GM18861 (cell line): ENCODE measurements around the gene LRP1B.

Experiments used
- ATAC-seq: cut with Tn5 transposase; IDR thresholded peaks from one replicate; pipeline ENCODE4 v1.9.1; 2021; ENCODE audit not compliant: unreplicated experiment

LRP1B gene

GRCh38 chr2:140596447-140596846 is 1534.4 kb downstream of the LRP1B start:
- peak; percentile 96 for ATAC-seq

GRCh38 chr2:140595107-140595506 is 1535.7 kb downstream of the LRP1B start:
- no peak for ATAC-seq

GRCh38 chr2:140593132-140593531 is 1537.7 kb downstream of the LRP1B start:
- ATAC-seq = no peak

- no peak for ATAC-seq
Measured at GRCh38 chr2:140589696-140590095, 1541.1 kb downstream of the LRP1B start.

- ATAC-seq = no peak
Measured at GRCh38 chr2:140589273-140589672, 1541.5 kb downstream of the LRP1B start.

- ATAC-seq = peak; percentile 94
Measured at GRCh38 chr2:140586379-140586778, 1544.4 kb downstream of the LRP1B start.

GRCh38 chr2:140585016-140585415 is 1545.8 kb downstream of the LRP1B start:
- no peak for ATAC-seq

- ATAC-seq = no peak
Measured at GRCh38 chr2:140584471-140584870, 1546.3 kb downstream of the LRP1B start.

- ATAC-seq = no peak
Measured at GRCh38 chr2:140580532-140581151, 1550.2 kb downstream of the LRP1B start.

GRCh38 chr2:140577453-140577852 is 1553.4 kb downstream of the LRP1B start:
- no peak for ATAC-seq

- no peak for ATAC-seq
Measured at GRCh38 chr2:140567734-140568133, 1563.1 kb downstream of the LRP1B start.

- no peak for ATAC-seq
Measured at GRCh38 chr2:140565756-140566155, 1565.1 kb downstream of the LRP1B start.

- no peak for ATAC-seq
Measured at GRCh38 chr2:140555701-140556100, 1575.1 kb downstream of the LRP1B start.

GRCh38 chr2:140552634-140553033 is 1578.2 kb downstream of the LRP1B start:
- ATAC-seq = no peak

- ATAC-seq = no peak
Measured at GRCh38 chr2:140551287-140551686, 1579.5 kb downstream of the LRP1B start.

GRCh38 chr2:140550821-140551220 is 1580.0 kb downstream of the LRP1B start:
- ATAC-seq = no peak

GRCh38 chr2:140544769-140545168 is 1586.0 kb downstream of the LRP1B start:
- ATAC-seq = peak; percentile 81

GRCh38 chr2:140542627-140543026 is 1588.2 kb downstream of the LRP1B start:
- no peak for ATAC-seq

- no peak for ATAC-seq
Measured at GRCh38 chr2:140539242-140539875, 1591.5 kb downstream of the LRP1B start.

GRCh38 chr2:140529706-140530105 is 1601.1 kb downstream of the LRP1B start:
- ATAC-seq = no peak

GRCh38 chr2:140528982-140529381 is 1601.8 kb downstream of the LRP1B start:
- no peak for ATAC-seq

GRCh38 chr2:140526575-140526974 is 1604.2 kb downstream of the LRP1B start:
- ATAC-seq = no peak

GRCh38 chr2:140512106-140512505 is 1618.7 kb downstream of the LRP1B start:
- ATAC-seq = no peak
